CD4-positive, alpha-beta T cell treated with Interleukin-2 at 100 ng/mL for 4 hours (primary cell): Measurements from ENCODE around the gene INF2.
"Not testable (repeated sequence)": the region's sequence is repeated elsewhere in the genome, so short reads cannot be mapped to it uniquely, and the experiment has no call there.

ENCODE experiments used
- DNase-seq: peaks from one replicate; pipeline ENCODE4 v3.0.0-alpha.2; 2020; ENCODE audit warnings: low spot score

INF2 gene

DNA sequence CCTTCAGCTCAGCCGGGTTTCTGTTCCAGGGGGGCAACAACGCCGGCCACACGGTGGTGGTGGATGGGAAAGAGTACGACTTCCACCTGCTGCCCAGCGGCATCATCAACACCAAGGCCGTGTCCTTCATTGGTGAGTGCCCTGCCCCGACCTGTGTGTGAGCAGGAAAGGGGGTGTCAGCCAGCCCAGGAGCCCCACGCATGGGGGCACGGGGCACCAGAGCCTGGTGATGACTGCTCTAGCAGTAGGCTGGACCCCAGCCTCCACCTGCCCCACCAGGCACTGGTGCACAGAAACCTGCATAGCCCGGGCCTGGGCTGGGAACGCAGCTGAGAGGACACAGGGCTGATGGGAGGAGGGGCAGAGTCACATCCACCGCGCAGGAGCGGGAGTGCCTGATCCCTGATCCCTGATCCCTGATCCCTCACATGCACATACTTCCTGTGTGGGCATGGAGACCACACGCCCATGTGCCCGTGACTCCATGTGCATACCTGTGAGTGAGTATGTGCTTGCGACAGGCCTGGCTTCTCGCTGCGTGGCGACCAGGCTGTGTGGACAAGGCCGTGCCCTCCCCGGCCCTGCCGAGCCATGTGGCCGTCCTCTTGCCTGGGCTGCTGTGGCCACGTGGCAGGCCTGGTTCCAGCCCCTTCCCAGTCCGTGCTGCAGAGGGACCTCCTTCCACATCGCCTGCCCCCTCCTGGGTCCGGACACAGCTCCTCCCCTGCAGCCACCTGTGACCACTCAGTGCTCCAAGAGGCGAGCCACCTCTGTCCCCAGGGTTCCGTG, 45.8 kb downstream of the INF2 start:
- no peak for DNase-seq

DNA sequence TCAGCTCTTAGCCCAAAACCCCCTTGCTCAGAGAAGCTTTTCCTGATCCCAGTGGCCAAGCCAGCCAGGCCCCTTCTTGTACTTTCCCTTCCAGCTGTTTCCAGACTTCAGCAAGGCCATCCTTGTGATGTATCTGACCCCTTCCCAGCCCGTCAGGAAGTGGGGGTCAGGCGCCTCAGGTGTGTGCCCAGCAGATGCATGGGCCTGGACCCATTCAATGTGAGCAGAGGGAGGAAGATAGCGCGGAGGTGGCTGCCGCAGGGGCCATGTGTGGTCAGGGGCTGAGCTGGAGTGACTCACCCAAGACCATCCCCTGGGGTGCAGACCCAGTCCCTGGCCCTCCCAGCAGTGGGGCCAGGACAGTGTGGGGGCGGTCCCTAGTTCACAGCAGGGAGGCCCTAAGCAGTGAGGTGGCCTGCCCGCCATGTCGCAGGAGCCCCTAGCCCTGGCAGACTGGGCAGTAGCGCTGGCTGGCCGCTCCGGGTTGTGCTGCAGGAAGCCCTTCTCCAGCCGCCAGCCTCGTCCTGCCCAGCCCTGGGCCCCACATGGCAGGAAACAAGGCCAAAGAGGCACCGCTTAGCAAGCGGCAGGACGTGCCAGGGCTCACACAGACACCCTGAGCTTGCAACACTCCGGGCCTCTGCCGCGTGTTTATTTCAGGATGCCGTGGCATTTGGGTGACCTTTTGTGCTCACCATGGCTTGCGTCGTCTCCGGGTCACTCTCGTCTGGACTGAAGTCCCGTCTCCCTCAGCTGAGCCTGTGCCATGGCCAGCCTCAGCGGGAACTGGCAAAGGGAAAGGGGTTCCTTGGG, 46.6 kb downstream of the INF2 start:
- no peak for DNase-seq

DNA sequence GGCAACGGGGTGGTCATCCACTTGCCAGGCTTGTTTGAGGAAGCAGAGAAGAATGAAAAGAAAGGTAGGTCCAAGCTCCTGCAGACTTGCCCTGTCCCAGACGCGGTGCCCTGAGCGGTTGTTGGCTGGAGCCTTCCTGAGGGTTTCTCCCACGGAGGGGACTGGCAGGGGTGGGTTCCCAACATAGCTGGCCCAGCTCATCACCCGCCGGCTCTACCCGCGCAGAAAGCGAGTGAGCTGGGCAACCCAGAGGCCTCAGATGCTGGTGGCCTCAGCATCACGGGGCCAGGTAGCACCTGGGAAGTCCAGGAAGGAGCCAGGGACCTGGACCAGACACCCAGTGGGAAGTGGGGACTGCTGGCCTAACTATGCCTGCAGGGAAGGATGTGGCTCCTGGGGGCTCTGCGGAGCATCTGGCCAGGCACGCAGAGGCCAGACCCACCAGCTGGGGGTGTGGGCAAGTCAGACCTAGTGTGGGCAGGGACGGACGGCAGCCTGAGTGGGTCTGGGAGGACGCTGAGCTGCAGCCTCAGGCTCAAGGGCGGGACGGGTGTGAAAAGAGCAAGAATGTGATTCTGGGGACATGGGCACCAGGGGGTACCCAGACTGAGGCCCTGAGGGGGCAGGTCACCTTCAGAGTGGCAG, 49.1 kb downstream of the INF2 start:
- no peak for DNase-seq

DNA sequence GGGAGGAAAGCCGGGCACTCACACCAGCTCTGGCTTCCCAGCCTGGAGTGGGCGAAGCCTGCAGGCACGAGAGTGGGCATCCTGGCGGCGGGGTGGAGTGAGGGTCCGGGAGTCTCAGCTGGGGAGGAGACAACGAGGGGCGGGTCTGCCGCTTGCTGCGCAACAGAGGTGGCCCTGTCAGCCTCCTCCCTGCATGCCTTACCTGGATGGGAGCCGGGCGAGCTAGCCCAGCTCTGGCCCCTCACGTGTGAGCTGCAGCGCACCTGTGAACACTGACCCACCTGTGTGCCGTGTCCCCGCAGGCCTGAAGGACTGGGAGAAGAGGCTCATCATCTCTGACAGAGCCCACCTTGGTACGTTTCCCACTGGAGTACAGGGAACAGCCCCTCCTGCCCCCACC, 49.6 kb downstream of the INF2 start:
- DNase-seq: no peak

DNA sequence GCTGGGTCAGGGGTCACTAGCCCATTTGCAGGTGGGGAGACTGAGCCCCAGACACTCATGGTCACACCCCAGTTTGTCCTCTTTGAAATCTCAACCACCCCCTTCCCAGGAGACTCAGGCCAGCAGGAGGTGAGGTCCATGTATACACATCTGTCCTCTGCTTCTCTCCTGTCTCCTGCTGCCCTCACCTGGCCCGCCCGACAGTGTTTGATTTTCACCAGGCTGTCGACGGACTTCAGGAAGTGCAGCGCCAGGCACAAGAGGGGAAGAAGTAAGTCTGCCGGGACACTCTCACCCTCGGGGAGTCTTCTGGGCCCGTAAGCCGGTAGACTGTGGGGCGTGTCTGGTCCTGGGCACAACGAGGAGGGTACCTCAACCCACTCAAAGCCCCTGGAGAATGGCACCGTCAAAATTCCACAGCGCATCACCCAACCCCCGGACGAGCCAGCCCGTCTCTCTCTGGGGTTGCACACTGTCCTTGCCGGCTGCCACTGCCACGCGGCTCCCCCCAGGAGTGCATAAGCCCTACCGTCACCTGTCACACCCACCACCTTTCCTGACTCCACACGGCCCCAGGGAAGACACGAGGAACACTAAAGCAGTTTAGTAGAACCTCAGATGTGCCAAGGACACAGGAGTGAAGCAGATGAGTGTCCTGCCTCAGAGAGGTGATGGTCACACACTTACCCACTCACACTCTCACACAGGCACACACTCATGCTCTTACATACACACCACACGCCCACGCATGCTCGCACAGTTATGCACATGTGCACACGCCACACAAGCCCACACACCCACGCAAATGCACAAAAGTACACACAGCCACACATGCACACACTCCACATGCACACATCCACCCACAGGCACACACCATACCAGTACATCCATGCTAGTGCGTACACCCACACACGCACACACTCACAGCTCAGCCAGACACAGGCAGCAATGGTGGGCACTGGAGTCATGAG, 50.4 kb downstream of the INF2 start:
- DNase-seq: no peak

DNA sequence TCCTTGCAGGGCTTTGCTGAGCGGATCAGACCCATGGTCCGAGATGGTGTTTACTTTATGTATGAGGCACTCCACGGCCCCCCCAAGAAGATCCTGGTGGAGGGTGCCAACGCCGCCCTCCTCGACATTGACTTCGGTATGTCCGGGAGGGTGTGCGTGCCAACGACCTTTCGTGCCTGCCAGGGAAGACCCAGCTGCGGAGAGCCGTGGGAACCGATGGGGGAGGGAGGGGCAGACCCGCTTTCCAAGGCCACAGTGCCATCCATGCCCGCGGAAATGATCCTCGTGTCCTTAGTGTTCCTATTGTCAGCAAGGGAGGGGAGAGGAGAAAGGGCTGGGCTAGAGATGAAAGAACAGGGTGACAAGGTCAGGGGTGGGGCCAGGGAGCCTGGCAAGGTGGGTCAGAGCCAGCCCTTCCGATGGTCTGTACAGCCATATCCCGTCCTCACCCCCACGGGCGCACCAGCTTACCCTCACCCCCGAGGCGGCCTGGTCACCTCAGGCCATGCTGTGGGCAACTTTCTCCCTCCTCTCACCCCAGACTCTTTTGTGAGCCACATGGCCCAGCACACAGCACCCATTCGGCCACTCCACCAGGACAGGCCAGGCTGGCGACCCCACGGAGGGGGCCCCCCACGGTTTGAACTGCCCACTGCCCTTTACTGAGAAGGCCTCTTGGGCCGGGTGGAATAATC, 51.8 kb downstream of the INF2 start:
- DNase-seq: no peak

DNA sequence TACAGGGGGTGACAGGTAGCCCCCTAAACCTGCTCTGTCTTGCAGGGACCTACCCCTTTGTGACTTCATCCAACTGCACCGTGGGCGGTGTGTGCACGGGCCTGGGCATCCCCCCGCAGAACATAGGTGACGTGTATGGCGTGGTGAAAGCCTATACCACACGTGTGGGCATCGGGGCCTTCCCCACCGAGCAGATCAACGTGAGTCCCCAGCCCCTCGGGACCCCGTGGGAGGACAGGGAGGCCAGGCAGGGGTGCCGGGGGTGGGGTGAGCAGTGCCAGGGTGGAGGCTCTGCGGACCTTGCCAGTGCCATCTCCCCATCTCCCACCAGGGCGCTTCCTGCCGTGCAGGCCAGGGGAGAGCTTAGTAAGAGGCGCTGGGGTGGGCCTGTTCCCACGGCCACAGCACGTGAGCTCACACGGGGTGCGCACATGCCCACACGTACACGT, 52.4 kb downstream of the INF2 start:
- DNase-seq: no peak

DNA sequence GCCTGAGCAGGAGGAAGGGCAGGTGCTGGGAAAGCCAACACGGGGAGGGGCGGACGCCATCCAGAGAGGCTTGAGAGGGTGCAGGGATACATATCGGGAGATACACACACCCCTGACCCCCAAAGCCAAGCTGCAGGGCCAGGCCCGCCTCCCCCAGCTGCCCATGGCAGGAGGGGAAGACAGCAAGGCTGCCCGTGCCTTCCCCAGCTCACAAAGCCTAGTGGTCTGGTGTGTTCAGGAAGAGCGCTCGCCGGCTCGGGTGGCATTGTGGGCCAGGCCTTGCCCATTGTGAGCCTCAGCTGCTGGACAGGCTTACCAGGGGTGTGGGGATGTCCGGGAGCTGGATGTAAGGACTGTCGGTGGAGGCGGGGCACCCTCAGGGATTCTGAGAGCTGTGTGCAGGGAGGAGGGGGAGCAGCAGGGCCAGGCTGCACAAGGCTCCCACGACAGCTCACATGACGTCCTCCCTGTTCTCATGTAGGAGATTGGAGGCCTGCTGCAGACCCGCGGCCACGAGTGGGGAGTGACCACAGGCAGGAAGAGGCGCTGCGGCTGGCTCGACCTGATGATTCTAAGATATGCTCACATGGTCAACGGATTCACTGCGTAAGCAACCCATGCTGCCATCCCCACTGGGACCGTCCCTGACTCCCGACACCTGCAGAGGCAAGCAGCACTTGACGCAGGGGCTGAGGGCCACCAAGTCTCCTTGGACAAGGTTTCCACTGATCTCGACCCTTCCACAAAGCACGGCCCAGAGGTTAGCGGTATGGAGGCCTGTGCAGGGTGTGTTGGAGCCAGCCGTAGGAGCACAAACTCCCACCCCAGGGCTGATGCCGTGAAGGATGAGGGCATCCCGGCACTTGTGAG, 53.4 kb downstream of the INF2 start:
- no peak for DNase-seq

DNA sequence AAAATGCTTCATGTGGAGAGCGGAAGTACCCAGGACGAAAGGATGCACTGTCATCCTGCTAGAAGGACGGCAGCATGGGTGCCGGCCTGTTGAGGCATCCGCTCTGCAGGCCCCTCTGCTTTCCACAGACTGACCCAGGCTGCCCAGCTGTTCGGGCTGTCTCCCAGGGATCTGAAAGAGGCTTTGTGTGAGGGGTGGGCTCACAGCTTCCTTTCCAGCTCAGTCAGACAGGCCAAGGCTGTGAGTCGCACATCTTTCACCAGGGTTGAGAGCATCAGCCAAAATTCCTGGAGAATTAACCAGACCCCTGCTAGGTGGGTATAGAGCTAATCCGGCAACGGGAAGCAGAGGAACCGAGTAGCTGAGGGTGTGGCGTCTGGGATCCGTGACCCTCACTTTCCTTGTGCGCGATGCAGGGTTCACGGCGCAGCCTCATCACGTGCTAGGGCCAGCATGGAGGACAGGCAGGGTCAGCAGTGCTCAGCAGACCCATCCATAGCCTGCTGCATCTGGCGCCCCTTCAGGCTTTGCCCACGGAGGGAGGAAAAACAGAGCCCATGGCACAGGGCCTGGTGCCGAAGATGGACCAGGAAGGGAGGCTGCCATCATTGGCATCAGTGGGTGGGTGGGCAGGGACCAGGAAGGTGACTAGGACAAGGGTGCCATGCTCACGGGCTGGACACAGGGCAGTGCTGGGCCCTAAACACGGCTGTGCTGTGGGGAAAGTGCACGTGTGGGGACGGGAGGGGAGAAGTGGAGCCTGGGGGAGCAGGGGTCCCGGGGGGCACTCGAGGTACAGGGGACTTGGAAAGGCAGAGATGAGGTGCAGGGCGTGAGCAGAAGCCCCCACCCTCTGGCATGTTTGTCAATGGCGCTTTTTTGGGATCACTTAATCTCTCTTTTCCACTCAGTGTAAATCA, 54.3 kb downstream of the INF2 start:
- DNase-seq: no peak

DNA sequence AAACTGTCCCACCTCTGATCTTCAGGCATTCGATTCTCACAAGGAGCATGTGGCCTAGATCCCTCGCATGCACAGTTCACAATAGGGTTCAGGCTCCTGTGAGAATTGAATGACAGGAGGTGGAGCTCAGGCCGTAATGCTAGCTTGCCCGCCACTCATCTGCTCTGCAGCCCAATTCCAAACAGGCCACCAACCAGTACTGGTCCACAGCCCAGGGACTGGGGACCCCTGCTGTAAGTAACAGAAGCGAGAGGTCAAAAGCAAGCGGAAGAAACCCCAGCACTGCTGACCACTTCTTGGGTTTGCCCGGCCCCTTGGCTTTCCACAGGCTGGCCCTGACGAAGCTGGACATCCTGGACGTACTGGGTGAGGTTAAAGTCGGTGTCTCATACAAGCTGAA, 55.1 kb downstream of the INF2 start:
- DNase-seq: no peak

DNA sequence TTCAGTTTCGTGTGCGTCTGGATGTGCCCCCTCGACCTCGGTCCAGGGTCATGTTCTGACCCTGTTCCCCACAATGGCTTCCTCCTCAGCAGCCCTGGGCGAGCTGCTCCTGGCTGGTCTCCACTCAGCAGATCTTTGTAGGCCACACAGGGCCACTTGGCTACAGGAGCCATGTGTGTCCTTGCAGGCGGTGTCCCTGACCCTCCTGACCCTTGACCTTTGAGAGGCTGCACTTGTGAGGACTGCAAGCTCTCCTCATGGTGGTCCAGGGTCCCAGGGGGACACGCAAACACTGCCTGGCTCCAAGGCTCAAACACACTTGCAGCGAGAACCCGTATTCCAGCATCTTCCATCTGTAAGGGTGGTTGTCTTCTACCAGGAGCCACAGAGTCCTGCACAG, 56.0 kb downstream of the INF2 start:
- no peak for DNase-seq

DNA sequence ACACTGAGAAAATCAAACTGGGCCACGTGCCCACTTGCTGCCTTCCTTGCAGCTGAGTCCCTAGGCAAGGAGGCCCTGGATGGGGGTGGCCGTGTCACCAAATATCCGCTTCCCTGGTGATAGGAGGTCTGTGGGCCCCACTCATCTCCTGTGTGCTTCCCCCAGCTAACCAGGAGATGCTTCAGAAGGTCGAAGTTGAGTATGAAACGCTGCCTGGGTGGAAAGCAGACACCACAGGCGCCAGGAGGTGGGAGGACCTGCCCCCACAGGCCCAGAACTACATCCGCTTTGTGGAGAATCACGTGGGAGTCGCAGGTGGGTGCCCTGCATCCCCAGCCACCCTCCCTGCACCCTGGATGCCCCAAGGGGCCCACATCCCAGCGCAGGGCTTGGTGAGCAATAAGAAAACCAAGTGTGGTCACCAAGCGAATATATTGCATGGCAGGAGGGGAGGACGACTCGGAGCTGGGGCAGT, 56.7 kb downstream of the INF2 start:
- no peak for DNase-seq

DNA sequence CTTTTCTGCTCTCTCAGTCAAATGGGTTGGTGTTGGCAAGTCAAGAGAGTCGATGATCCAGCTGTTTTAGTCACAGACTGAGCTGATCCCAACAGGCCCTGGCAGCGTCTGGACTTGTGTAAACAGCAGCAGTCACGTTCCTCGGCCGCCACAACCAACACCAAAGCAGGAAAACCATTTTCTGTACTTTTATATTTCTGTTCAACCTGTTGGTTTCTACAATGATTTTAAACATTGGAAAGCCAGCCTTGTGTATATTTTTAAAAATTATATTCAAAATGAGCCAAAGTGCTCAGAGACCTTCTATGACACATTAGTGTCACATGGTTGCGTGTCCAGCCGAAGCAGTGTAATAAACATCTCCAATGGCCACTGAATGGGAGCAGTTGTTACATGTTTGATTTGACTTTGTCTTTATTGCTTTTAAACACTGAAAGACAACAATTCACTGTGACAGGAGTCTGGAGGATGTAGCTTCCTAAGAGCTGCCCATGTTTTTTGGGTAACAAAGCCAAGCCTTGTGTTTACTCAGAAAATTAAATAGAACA, 57.6 kb downstream of the INF2 start:
- DNase-seq: no peak

DNA sequence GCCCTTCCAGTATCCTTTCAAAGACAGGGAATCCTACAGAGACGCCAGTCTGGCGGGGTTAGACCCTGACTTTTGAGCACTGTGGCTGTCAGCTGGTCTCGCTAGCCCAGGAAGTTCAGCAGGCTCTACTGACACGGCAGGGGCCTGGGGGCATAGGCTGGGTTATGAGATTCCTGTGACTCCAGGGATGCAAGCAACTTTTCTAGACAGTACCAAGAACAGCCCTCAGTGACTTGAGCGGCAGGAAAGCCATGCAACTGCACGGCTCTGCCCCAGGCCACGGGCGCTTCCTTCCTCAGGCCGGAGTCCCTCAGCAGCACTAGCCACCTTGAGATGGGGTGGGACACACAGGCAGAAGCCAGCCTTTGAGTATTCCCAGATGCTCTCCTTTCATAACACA, 58.5 kb downstream of the INF2 start:
- DNase-seq: no peak

DNA sequence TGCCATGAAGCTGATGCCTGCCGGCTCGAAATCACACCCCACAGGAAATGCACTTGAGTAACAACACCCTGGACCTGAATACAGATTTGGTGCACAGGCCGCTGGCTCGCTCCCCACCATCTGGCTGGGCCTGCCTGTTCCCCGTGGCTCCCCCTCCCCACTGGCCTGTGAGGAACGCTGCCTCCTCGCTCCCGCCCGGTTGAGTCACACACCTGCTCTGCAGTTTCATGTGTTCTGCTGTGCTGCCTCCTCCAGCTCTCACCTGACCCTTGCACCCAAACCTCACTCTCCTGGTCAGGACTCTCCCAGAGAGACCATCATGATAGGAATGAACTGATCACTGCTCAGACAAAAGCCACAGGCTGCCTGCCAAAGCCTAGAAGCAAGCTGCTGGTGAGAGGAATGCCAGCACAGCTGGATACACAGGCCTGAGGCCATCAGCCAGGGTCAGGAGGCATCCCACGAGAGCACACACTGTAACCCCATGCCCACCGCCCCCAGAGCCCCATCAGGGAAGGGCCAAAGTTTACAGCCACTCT, 59.8 kb downstream of the INF2 start:
- DNase-seq: no peak

DNA sequence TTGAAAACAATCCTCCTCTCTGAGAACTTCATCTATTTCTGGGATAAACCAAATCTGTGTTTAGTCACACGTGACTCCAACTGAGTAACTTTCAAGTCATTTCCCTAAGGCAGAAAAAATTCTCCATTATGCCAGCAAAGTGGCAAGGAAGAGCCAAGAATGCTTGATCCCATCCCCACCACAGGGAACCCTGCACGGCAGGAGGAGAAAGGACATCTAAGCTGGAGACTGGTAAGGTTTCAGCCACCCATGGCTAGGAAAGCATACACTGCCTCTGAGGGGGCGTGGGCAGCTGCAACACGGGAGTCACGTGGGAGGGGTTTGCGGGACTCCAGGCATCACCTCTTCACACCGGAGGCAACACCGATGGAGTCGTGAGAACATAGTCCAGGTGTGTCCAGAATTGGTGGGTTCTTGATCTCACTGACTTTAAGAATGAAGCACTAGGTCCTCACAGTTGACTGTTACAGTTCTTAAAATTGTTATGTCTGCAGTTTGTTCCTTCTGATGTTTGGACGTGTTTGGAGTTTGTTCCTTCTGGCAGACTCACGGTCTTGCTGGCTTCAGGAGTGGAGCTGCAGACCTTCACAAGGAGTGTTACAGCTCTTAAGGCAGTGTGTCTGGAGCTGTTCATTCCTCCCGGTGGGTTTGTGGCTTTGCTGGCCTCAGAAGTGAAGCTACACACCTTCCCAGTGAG, 60.8 kb downstream of the INF2 start:
- no peak for DNase-seq

DNA sequence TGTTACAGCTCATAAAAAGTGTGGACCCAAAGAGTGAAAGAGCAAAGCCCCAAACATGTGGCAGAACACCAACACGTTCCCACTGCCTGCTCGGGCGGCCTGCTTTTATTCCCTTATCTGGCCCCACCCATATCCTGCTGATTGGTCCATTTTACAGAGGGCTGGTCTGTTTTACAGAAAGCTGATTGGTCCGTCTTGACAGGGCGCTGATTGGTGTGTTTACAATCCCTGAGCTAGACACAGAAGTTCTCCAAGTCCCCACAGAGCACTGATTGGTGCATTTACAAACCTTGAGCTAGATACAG, 61.3 kb downstream of the INF2 start:
- DNase-seq: not testable (repeated sequence)
